ENCODE results near the gene ADGRA1.

ADGRA1 gene

GRCh38 chr10:133084491-133084890 lies 3.2 kb upstream of the ADGRA1 start:
- intact Hi-C loops (cut with DNase I; ENCODE audit: low total_unique reads) = no loop called here
- H3K36me3 ChIP-seq = no peaks in the 10 kb centered on the region
- H3K27me3 ChIP-seq = peaks cover 0 to 88% of the 10 kb centered on the region in 2 donors
- H3K4me1 ChIP-seq = peaks cover 0 to 19% (median 11%) of the 10 kb centered on the region in 4 donors
- no peak for DNase-seq
- no peak for TF ChIP-seq CTCF (IDR thresholded peaks at IDR 0.05)
- no peak overlapping the region for H3K27ac ChIP-seq
- H3K4me3 ChIP-seq = no peak overlapping the region
- H3K9me3 ChIP-seq = no peaks in the 10 kb centered on the region

GRCh38 chr10:133085251-133086125 lies 2.2 kb upstream of the ADGRA1 start:
- Histone ChIP-seq H3K9me3 (no peaks in the 10 kb centered on the region), H3K4me1 (peaks cover 0 to 19% (median 11%) of the 10 kb centered on the region in 4 donors), H3K4me3 (no peak overlapping the region), H3K27me3 (peaks cover 0 to 92% of the 10 kb centered on the region in 2 donors), H3K27ac (no peak overlapping the region), H3K36me3 (no peaks in the 10 kb centered on the region)
- intact Hi-C loops (cut with DNase I; ENCODE audit: low total_unique reads) = no loop called here
- no peak for DNase-seq
- TF ChIP-seq CTCF (IDR thresholded peaks at IDR 0.05) = no peak

- no peak for DNase-seq
- H3K27ac ChIP-seq = no peak overlapping the region
- H3K9me3 ChIP-seq = no peaks in the 10 kb centered on the region
- no peak for TF ChIP-seq CTCF (IDR thresholded peaks at IDR 0.05)
- H3K27me3 ChIP-seq = peaks cover 0 to 97% of the 10 kb centered on the region in 2 donors
- H3K4me1 ChIP-seq = peaks cover 0 to 19% (median 11%) of the 10 kb centered on the region in 4 donors
- no peaks in the 10 kb centered on the region for H3K36me3 ChIP-seq
- H3K4me3 ChIP-seq = no peak overlapping the region
- intact Hi-C loops (cut with DNase I; ENCODE audit: low total_unique reads) = no loop called here
These were observed 1.5 kb upstream of the ADGRA1 start for GRCh38 chr10:133086247-133086646.

- no peak overlapping the region for H3K27ac ChIP-seq
- no peaks in the 10 kb centered on the region for H3K36me3 ChIP-seq
- peaks cover 0 to 94% of the 10 kb centered on the region in 2 donors for H3K27me3 ChIP-seq
- no peak for DNase-seq
- H3K9me3 ChIP-seq = no peaks in the 10 kb centered on the region
- intact Hi-C loops (cut with DNase I; ENCODE audit: low total_unique reads) = no loop called here
- H3K4me1 ChIP-seq = peaks cover 0 to 19% (median 11%) of the 10 kb centered on the region in 4 donors
- no peak overlapping the region for H3K4me3 ChIP-seq
- TF ChIP-seq CTCF (IDR thresholded peaks at IDR 0.05) = no peak
These were observed 562 bp upstream of the ADGRA1 start for GRCh38 chr10:133087045-133087678.

- no peaks in the 10 kb centered on the region for H3K9me3 ChIP-seq
- no peaks in the 10 kb centered on the region for H3K36me3 ChIP-seq
- peak overlapping the region in 1 of 2 donors; percentile 8 for H3K4me3 ChIP-seq
- no peak overlapping the region for H3K27ac ChIP-seq
- DNase-seq = no peak
- intact Hi-C loops (cut with DNase I; ENCODE audit: low total_unique reads) = no loop called here
- H3K27me3 ChIP-seq = peaks cover 0 to 85% of the 10 kb centered on the region in 2 donors
- peaks cover 0 to 19% (median 11%) of the 10 kb centered on the region in 4 donors for H3K4me1 ChIP-seq
- no peak for TF ChIP-seq CTCF (IDR thresholded peaks at IDR 0.05)
These were observed 643 bp downstream of the ADGRA1 start for GRCh38 chr10:133088179-133088955.

Measured in tibial artery (tissue), 4 donors.